Liver (tissue), 9 donors: ENCODE data around the gene C19orf25. TPM values are rescaled to one million over a fixed set of nuclear protein-coding genes. Genes with fewer than 3 reads are reported as not detected.

ENCODE experiments used
- DNase-seq: peaks from one replicate; pipeline ENCODE4 v3.0.0-alpha.2; 2017; ENCODE audit warnings: low spot score
- H3K27ac ChIP-seq, 2 donors: one replicate each; pipeline ENCODE4 v1.7.0; 2013; ENCODE audit warnings: inconsistent platforms in 2 of 2, low read length in 2 of 2, control low read depth in 1 of 2, low read depth in 1 of 2, mild to moderate bottlenecking in 1 of 2
- H3K27me3 ChIP-seq, 4 donors: one replicate each; pipeline versions ENCODE4 v1.6.1 to v1.7.0; 2013; ENCODE audit warnings: low read length in 3 of 4, inconsistent platforms in 1 of 4, mild to moderate bottlenecking in 1 of 4, moderate library complexity in 1 of 4; ENCODE audit not compliant: control insufficient read depth in 4 of 4, insufficient read depth in 4 of 4
- H3K36me3 ChIP-seq, 4 donors: one replicate each; pipeline versions ENCODE4 v1.6.1 to v1.7.0; 2013; ENCODE audit warnings: low read length in 3 of 4, mild to moderate bottlenecking in 3 of 4, low read depth in 1 of 4, moderate library complexity in 1 of 4; ENCODE audit not compliant: control insufficient read depth in 4 of 4, insufficient read depth in 3 of 4
- H3K4me1 ChIP-seq, 4 donors: one replicate each; pipeline versions ENCODE4 v1.6.1 to v1.7.0; 2013; ENCODE audit warnings: low read length in 3 of 4, mild to moderate bottlenecking in 3 of 4, moderate library complexity in 1 of 4; ENCODE audit not compliant: control insufficient read depth in 4 of 4, insufficient read depth in 4 of 4
- H3K4me3 ChIP-seq, 3 donors: one replicate each; pipeline versions ENCODE4 v1.6.1 to v1.7.0; 2013; ENCODE audit warnings: low read length in 3 of 3, control low read depth in 1 of 3, low read depth in 1 of 3, mild to moderate bottlenecking in 1 of 3
- H3K9ac ChIP-seq, 2 donors: one replicate each; pipeline ENCODE4 v1.7.0; 2013; ENCODE audit warnings: low read length in 2 of 2, mild to moderate bottlenecking in 2 of 2, moderate library complexity in 2 of 2, control low read depth in 1 of 2, low read depth in 1 of 2
- H3K9me3 ChIP-seq, 4 donors: one replicate each; pipeline versions ENCODE4 v1.6.1 to v1.7.0; 2013; ENCODE audit warnings: low read length in 3 of 4; ENCODE audit not compliant: control insufficient read depth in 4 of 4
- EGR1 ChIP-seq, 2 donors: IDR thresholded peaks; 2 replicates each; pipeline ENCODE4 v1.6.1; 2016 to 2018; ENCODE audit warnings: antibody characterized with exemption in 2 of 2, low read depth in 2 of 2
- FOXA1 ChIP-seq: IDR thresholded peaks from 2 replicates; pipeline ENCODE4 v1.6.1; 2016; ENCODE audit warnings: antibody characterized with exemption
- FOXA2 ChIP-seq: IDR thresholded peaks from 2 replicates; pipeline ENCODE4 v1.6.1; 2016; ENCODE audit warnings: antibody characterized with exemption
- GABPA ChIP-seq, 2 donors: IDR thresholded peaks in 1 of 2; conservative IDR thresholded peaks in 1 of 2; 2 replicates each; pipeline ENCODE4 v1.6.1; 2016; ENCODE audit warnings: antibody characterized with exemption in 2 of 2, mild to moderate bottlenecking in 1 of 2, moderate library complexity in 1 of 2
- HNF4A ChIP-seq, 2 donors: conservative IDR thresholded peaks; 2 replicates each; pipeline ENCODE4 v1.6.1; 2016; ENCODE audit warnings: antibody characterized with exemption in 2 of 2, mild to moderate bottlenecking in 2 of 2
- HNF4G ChIP-seq: IDR thresholded peaks from 2 replicates; pipeline ENCODE4 v1.6.1; 2016; ENCODE audit warnings: antibody characterized with exemption
- JUND ChIP-seq, 2 donors: IDR thresholded peaks; 2 replicates each; pipeline ENCODE4 v1.6.1; 2016; ENCODE audit warnings: antibody characterized with exemption in 2 of 2
- NR2F2 ChIP-seq: IDR thresholded peaks from 2 replicates; pipeline ENCODE4 v1.6.1; 2016; ENCODE audit warnings: antibody characterized with exemption
- RAD21 ChIP-seq, 2 donors: IDR thresholded peaks; 2 replicates each; pipeline ENCODE4 v1.6.1; 2016; ENCODE audit warnings: antibody characterized with exemption in 2 of 2, mild to moderate bottlenecking in 2 of 2
- RXRA ChIP-seq, 2 donors: IDR thresholded peaks; 2 replicates each; pipeline ENCODE4 v1.6.1; 2017 to 2018; ENCODE audit warnings: antibody characterized with exemption in 2 of 2, mild to moderate bottlenecking in 1 of 2
- SP1 ChIP-seq: IDR thresholded peaks from 2 replicates; pipeline ENCODE4 v1.6.1; 2018; ENCODE audit warnings: antibody characterized with exemption, mild to moderate bottlenecking
- TAF1 ChIP-seq: conservative IDR thresholded peaks from 2 replicates; pipeline ENCODE4 v1.6.1; 2016; ENCODE audit warnings: antibody characterized with exemption, mild to moderate bottlenecking
- YY1 ChIP-seq: IDR thresholded peaks from 2 replicates; pipeline ENCODE4 v1.6.1; 2016; ENCODE audit warnings: antibody characterized with exemption, mild to moderate bottlenecking
- ZBTB33 ChIP-seq: IDR thresholded peaks from 2 replicates; pipeline ENCODE4 v1.6.1; 2016; ENCODE audit warnings: antibody characterized with exemption
- WGBS: extraction: QIAGEN DNeasy Blood & Tissue Kit; methylation state at CpG from one replicate; pipeline ENCODE4 v1.1.7; 2013; 5-methylcytosine and 5-hydroxymethylcytosine counted together
- polyA plus RNA-seq, 2 donors: library from polyadenylated mRNA; stranded (reverse) in 1 of 2; unstranded in 1 of 2; fragments of 200-250 nt in 1 of 2; fragments of >200 nt in 1 of 2; fragmentation: Nextera tagmentation in 1 of 2; extraction: Ambion mirVana in 1 of 2; gene quantifications; one replicate each; pipeline versions ENCODE4 v1.2.1 to v1.2.3, GENCODE V29; 2013 to 2015
- total RNA-seq, 2 donors: library from RNA; depleted of rRNA; stranded (reverse); fragments of >200 nt; gene quantifications; one replicate each; pipeline ENCODE4 v1.2.3, GENCODE V29; 2014
- TF ChIP-seq, protein P1 (sequence below): fragments of 150-350 bp; IDR thresholded peaks from 2 replicates; pipeline ENCODE4 v1.5.1; 2017; ENCODE audit warnings: improper control_type of control experiment, low read depth, low read length; ENCODE audit not compliant: missing input control
- TF ChIP-seq, protein P2 (sequence below): IDR thresholded peaks from 2 replicates; pipeline ENCODE4 v1.6.1; 2016; ENCODE audit warnings: antibody characterized with exemption
- TF ChIP-seq, protein P3 (sequence below): IDR thresholded peaks from 2 replicates; pipeline ENCODE4 v1.6.1; 2016; ENCODE audit warnings: antibody characterized with exemption
- donor health status: healthy.
- donor health status: healthy.
- donor health status: healthy.
- donor health status: healthy.
- donor health status: healthy.

C19orf25 gene
- total and polyA plus RNA-seq, 4 donors: 15.1 to 19.8 (median 18.5) TPM

DNA sequence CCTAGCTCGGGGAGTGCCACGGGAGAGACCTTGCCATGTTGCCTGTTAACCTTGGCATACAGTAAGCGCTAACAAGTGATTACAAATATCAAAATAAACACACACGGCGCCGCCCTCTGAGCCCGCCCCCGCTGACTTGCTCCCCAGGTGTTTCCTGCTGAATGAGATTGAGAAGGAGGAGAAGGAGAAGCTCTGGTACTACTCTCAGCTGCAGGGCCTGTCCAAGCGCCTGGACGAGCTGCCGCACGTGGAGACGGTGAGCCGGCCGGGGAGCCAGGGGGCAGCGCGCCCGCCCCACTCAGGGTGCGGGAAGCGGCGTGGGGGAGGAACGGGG, 24.0 kb downstream of the C19orf25 start:
- Histone ChIP-seq H3K36me3 (peaks cover 0 to 1% (median 0%) of the 10 kb centered on the region in 4 donors), H3K4me1 (peaks cover 0 to 23% (median 2%) of the 10 kb centered on the region in 4 donors), H3K9me3 (no peaks in the 10 kb centered on the region), H3K9ac (no peak overlapping the region), H3K4me3 (no peak overlapping the region), H3K27ac (no peak overlapping the region), H3K27me3 (peaks cover 10 to 26% (median 14%) of the 10 kb centered on the region in 4 donors)
- DNase-seq: no peak
- TF ChIP-seq JUND (IDR thresholded peaks at IDR 0.05) (no peak), RXRA (IDR thresholded peaks at IDR 0.05) (no peak), RAD21 (IDR thresholded peaks at IDR 0.05) (no peak), HNF4A (conservative IDR thresholded peaks at IDR 0.05) (no peak), ZBTB33 (no peak), EGR1 (IDR thresholded peaks at IDR 0.05; ENCODE audit: low read depth in 2 of 2) (no peak), HNF4G (no peak), FOXA1 (no peak), FOXA2 (no peak), TAF1 (no peak), NR2F2 (no peak)
- TF ChIP-seq, protein P1, sequence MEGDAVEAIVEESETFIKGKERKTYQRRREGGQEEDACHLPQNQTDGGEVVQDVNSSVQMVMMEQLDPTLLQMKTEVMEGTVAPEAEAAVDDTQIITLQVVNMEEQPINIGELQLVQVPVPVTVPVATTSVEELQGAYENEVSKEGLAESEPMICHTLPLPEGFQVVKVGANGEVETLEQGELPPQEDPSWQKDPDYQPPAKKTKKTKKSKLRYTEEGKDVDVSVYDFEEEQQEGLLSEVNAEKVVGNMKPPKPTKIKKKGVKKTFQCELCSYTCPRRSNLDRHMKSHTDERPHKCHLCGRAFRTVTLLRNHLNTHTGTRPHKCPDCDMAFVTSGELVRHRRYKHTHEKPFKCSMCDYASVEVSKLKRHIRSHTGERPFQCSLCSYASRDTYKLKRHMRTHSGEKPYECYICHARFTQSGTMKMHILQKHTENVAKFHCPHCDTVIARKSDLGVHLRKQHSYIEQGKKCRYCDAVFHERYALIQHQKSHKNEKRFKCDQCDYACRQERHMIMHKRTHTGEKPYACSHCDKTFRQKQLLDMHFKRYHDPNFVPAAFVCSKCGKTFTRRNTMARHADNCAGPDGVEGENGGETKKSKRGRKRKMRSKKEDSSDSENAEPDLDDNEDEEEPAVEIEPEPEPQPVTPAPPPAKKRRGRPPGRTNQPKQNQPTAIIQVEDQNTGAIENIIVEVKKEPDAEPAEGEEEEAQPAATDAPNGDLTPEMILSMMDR: no peak
- TF ChIP-seq, protein P2, sequence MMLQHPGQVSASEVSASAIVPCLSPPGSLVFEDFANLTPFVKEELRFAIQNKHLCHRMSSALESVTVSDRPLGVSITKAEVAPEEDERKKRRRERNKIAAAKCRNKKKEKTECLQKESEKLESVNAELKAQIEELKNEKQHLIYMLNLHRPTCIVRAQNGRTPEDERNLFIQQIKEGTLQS: no peak
- TF ChIP-seq, protein P3, sequence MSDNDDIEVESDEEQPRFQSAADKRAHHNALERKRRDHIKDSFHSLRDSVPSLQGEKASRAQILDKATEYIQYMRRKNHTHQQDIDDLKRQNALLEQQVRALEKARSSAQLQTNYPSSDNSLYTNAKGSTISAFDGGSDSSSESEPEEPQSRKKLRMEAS: no peak
- WGBS: 4% methylated on average over 22 of the region's 22 CpGs

GRCh38 chr19:1453525-1454364, 25.3 kb downstream of the C19orf25 start:
- Histone ChIP-seq H3K27me3 (peaks cover 10 to 24% (median 16%) of the 10 kb centered on the region in 4 donors), H3K27ac (no peak overlapping the region), H3K9ac (no peak overlapping the region), H3K36me3 (peaks cover 0 to 1% (median 0%) of the 10 kb centered on the region in 4 donors), H3K9me3 (no peaks in the 10 kb centered on the region), H3K4me3 (no peak overlapping the region), H3K4me1 (peaks cover 0 to 23% (median 2%) of the 10 kb centered on the region in 4 donors)
- TF ChIP-seq FOXA2 (no peak), EGR1 (IDR thresholded peaks at IDR 0.05; ENCODE audit: low read depth in 2 of 2) (no peak), FOXA1 (no peak), ZBTB33 (no peak), GABPA (IDR thresholded peaks at IDR 0.05 in 1 of 2, conservative IDR thresholded peaks at IDR 0.05 in 1 of 2) (no peak), JUND (IDR thresholded peaks at IDR 0.05) (no peak), HNF4A (conservative IDR thresholded peaks at IDR 0.05) (no peak), SP1 (no peak), YY1 (no peak), RAD21 (IDR thresholded peaks at IDR 0.05) (no peak), RXRA (IDR thresholded peaks at IDR 0.05) (no peak), TAF1 (no peak)
- TF ChIP-seq, protein P2: no peak
- TF ChIP-seq, protein P1: no peak
- TF ChIP-seq, protein P3: no peak
- no peak for DNase-seq
- 27% methylated on average over 33 of the region's 33 CpGs for WGBS
